ENCODE results near the gene CALHM6.

DNA sequence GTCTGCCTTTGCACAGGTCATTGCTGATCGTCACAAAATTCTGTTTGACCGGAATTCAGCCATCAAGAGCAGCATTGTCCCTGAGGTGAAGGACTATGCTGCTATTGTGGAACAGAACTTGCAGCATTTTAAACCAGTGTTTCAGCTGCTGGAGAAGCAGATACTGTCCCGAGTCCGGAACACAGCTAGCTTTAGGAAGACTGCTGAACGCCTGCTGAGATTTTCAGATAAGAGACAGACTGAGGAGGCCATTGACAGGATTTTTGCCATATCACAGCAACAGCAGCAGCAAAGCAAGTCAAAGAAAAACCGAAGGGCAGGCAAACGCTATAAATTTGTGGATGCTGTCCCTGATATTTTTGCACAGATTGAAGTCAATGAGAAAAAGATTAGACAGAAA is 24.6 kb upstream of the CALHM6 start:
- TF ChIP-seq, protein P1, sequence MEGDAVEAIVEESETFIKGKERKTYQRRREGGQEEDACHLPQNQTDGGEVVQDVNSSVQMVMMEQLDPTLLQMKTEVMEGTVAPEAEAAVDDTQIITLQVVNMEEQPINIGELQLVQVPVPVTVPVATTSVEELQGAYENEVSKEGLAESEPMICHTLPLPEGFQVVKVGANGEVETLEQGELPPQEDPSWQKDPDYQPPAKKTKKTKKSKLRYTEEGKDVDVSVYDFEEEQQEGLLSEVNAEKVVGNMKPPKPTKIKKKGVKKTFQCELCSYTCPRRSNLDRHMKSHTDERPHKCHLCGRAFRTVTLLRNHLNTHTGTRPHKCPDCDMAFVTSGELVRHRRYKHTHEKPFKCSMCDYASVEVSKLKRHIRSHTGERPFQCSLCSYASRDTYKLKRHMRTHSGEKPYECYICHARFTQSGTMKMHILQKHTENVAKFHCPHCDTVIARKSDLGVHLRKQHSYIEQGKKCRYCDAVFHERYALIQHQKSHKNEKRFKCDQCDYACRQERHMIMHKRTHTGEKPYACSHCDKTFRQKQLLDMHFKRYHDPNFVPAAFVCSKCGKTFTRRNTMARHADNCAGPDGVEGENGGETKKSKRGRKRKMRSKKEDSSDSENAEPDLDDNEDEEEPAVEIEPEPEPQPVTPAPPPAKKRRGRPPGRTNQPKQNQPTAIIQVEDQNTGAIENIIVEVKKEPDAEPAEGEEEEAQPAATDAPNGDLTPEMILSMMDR (IDR thresholded peaks at IDR 0.05; ENCODE audit: low read length): no peak
- no peak for TF ChIP-seq EZH2 (IDR thresholded peaks at IDR 0.05; ENCODE audit: borderline replicate concordance, low read length)

Data from OCI-LY1 (cell line).